ENCODE data around the gene EID2. TPM values are rescaled to one million over a fixed set of nuclear protein-coding genes. Genes with fewer than 3 reads are reported as not detected.

Gene EID2
- total RNA-seq, 1 experiment from 2014 or later: 26.3 TPM

- CTCF ChIA-PET: no interaction called here
- no peaks in the 10 kb centered on the region for H3K4me1 Mint-ChIP-seq (ENCODE audit: low read depth, unreplicated experiment)
- no peaks in the 10 kb centered on the region for H3K27me3 ChIP-seq (replicated peaks; ENCODE audit: control insufficient read depth, insufficient read depth, low read length)
- H3K4me3 Mint-ChIP-seq (ENCODE audit: unreplicated experiment): peak overlapping the region; percentile 8
- TF ChIP-seq, protein P1, sequence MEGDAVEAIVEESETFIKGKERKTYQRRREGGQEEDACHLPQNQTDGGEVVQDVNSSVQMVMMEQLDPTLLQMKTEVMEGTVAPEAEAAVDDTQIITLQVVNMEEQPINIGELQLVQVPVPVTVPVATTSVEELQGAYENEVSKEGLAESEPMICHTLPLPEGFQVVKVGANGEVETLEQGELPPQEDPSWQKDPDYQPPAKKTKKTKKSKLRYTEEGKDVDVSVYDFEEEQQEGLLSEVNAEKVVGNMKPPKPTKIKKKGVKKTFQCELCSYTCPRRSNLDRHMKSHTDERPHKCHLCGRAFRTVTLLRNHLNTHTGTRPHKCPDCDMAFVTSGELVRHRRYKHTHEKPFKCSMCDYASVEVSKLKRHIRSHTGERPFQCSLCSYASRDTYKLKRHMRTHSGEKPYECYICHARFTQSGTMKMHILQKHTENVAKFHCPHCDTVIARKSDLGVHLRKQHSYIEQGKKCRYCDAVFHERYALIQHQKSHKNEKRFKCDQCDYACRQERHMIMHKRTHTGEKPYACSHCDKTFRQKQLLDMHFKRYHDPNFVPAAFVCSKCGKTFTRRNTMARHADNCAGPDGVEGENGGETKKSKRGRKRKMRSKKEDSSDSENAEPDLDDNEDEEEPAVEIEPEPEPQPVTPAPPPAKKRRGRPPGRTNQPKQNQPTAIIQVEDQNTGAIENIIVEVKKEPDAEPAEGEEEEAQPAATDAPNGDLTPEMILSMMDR (IDR thresholded peaks at IDR 0.05; ENCODE audit: insufficient read depth in 1 of 2, low read depth in 1 of 2, low read length in 1 of 2, severe bottlenecking in 1 of 2, unreplicated experiment in 1 of 2): no peak
- no peak overlapping the region for H3K4me3 ChIP-seq (ENCODE audit: low read depth, low read length)
- no peaks in the 10 kb centered on the region for H3K4me1 ChIP-seq
- intact Hi-C loops (cut with micrococcal nuclease; ENCODE audit: unreplicated experiment): no loop called here
- peaks cover 5% of the 10 kb centered on the region for H3K27me3 Mint-ChIP-seq (ENCODE audit: insufficient read depth, unreplicated experiment)
- H3K9me3 Mint-ChIP-seq (ENCODE audit: unreplicated experiment): no peaks in the 10 kb centered on the region
- H3K36me3 Mint-ChIP-seq (ENCODE audit: insufficient read depth, unreplicated experiment): no peaks in the 10 kb centered on the region
- DNase-seq: no peak
- no TSS peak for BruUV-seq (replicated peaks)
- no peaks in the 10 kb centered on the region for H3K9me3 ChIP-seq
- POLR2A ChIA-PET: no interaction called here
- H3K27ac Mint-ChIP-seq (ENCODE audit: unreplicated experiment): no peak overlapping the region
- no peaks in the 10 kb centered on the region for H3K36me3 ChIP-seq (ENCODE audit: control insufficient read depth, insufficient read depth, low read length)
These were observed 22.5 kb downstream of the EID2 start for GRCh38 chr19:39517432-39517831.

GRCh38 chr19:39516270-39516669, 23.7 kb downstream of the EID2 start:
- Mint-ChIP-seq H3K36me3 (ENCODE audit: insufficient read depth, unreplicated experiment) (no peaks in the 10 kb centered on the region), H3K4me3 (ENCODE audit: unreplicated experiment) (peak overlapping the region; percentile 61), H3K9me3 (ENCODE audit: unreplicated experiment) (no peaks in the 10 kb centered on the region), H3K4me1 (ENCODE audit: low read depth, unreplicated experiment) (no peaks in the 10 kb centered on the region), H3K27ac (ENCODE audit: unreplicated experiment) (no peak overlapping the region), H3K27me3 (ENCODE audit: insufficient read depth, unreplicated experiment) (peaks cover 5% of the 10 kb centered on the region)
- DNase-seq: no peak
- intact Hi-C loops (cut with micrococcal nuclease; ENCODE audit: unreplicated experiment): no loop called here
- TF ChIP-seq, protein P1 (IDR thresholded peaks at IDR 0.05; ENCODE audit: insufficient read depth in 1 of 2, low read depth in 1 of 2, low read length in 1 of 2, severe bottlenecking in 1 of 2, unreplicated experiment in 1 of 2): no peak
- CTCF ChIA-PET: interaction anchor here (0.8 kb wide), 1 partner anchor 19 kb away, joined by 4 read pairs; no protein-coding TSS in a partner anchor
- no TSS peak for BruUV-seq (replicated peaks)
- Histone ChIP-seq H3K36me3 (ENCODE audit: control insufficient read depth, insufficient read depth, low read length) (no peaks in the 10 kb centered on the region), H3K4me3 (ENCODE audit: low read depth, low read length) (no peak overlapping the region), H3K27me3 (replicated peaks; ENCODE audit: control insufficient read depth, insufficient read depth, low read length) (no peaks in the 10 kb centered on the region), H3K9me3 (no peaks in the 10 kb centered on the region), H3K4me1 (no peaks in the 10 kb centered on the region)
- POLR2A ChIA-PET: no interaction called here

- BruUV-seq (replicated peaks): no TSS peak
- no peaks in the 10 kb centered on the region for H3K4me1 Mint-ChIP-seq (ENCODE audit: low read depth, unreplicated experiment)
- TF ChIP-seq, protein P1 (IDR thresholded peaks at IDR 0.05; ENCODE audit: insufficient read depth in 1 of 2, low read depth in 1 of 2, low read length in 1 of 2, severe bottlenecking in 1 of 2, unreplicated experiment in 1 of 2): no peak
- CTCF ChIA-PET: interaction anchor here (0.8 kb wide), 1 partner anchor 18 kb away, joined by 4 read pairs; no protein-coding TSS in a partner anchor
- Histone ChIP-seq H3K4me3 (ENCODE audit: low read depth, low read length) (peak overlapping the region; percentile 47), H3K4me1 (no peaks in the 10 kb centered on the region), H3K27me3 (replicated peaks; ENCODE audit: control insufficient read depth, insufficient read depth, low read length) (no peaks in the 10 kb centered on the region), H3K9me3 (no peaks in the 10 kb centered on the region), H3K36me3 (ENCODE audit: control insufficient read depth, insufficient read depth, low read length) (no peaks in the 10 kb centered on the region)
- H3K4me3 Mint-ChIP-seq (ENCODE audit: unreplicated experiment): peak overlapping the region; percentile 61
- intact Hi-C loops (cut with micrococcal nuclease; ENCODE audit: unreplicated experiment): no loop called here
- no peak overlapping the region for H3K27ac Mint-ChIP-seq (ENCODE audit: unreplicated experiment)
- POLR2A ChIA-PET: no interaction called here
- H3K36me3 Mint-ChIP-seq (ENCODE audit: insufficient read depth, unreplicated experiment): no peaks in the 10 kb centered on the region
- peaks cover 5% of the 10 kb centered on the region for H3K27me3 Mint-ChIP-seq (ENCODE audit: insufficient read depth, unreplicated experiment)
- no peaks in the 10 kb centered on the region for H3K9me3 Mint-ChIP-seq (ENCODE audit: unreplicated experiment)
- DNase-seq: no peak
These were observed 24.3 kb downstream of the EID2 start for GRCh38 chr19:39515551-39516191.

Measured in Caco-2 (cell line).